HG03196 (cell line): Measurements from ENCODE around the gene SEC31B.

Experiments
- ATAC-seq: cut with Tn5 transposase; IDR thresholded peaks from one replicate; pipeline ENCODE4 v1.9.1; 2021; ENCODE audit not compliant: unreplicated experiment

Gene SEC31B

GRCh38 chr10:100528921-100529474, 9.3 kb upstream of the SEC31B start:
- ATAC-seq = peak; percentile 8

GRCh38 chr10:100528123-100528886, 8.6 kb upstream of the SEC31B start:
- ATAC-seq = no peak

GRCh38 chr10:100524638-100525037, 5.0 kb upstream of the SEC31B start:
- no peak for ATAC-seq

- no peak for ATAC-seq
Measured at GRCh38 chr10:100524206-100524605, 4.5 kb upstream of the SEC31B start.

- ATAC-seq = no peak
Measured at GRCh38 chr10:100522945-100523344, 3.3 kb upstream of the SEC31B start.

DNA sequence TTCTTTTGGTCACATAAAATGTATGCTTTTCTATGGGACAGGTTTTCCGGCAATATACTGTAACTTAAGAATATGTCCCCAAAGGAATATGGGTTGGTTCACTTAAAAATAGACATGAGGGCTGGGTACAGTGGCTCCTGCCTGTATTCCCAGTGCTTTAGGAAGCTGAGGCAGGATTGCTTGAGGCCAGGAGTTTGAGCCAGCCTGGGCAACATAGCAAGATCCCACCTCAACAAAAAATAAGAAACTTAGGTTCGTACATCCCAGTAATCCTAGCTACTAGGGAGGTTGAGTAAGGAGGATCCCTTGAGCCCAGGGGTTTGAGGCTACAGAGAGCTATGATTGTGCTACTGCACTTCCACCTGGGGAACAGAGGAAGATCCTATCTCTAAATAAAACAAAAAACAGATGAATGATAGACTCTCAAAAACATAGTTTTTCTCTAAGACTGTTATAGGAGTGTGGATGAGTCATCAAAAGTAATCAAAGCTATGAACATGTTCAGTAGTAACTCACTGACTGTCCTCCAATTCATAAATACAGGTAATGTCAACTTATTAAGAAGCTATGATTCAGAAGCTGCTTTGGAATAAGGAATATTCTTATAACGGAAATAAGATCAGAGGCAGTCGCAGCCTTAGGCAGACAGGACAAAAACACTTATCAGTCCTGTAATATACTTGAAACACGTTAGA, 2.6 kb upstream of the SEC31B start:
- ATAC-seq = no peak

- no peak for ATAC-seq
Measured at GRCh38 chr10:100520811-100521210, 1.1 kb upstream of the SEC31B start.

DNA sequence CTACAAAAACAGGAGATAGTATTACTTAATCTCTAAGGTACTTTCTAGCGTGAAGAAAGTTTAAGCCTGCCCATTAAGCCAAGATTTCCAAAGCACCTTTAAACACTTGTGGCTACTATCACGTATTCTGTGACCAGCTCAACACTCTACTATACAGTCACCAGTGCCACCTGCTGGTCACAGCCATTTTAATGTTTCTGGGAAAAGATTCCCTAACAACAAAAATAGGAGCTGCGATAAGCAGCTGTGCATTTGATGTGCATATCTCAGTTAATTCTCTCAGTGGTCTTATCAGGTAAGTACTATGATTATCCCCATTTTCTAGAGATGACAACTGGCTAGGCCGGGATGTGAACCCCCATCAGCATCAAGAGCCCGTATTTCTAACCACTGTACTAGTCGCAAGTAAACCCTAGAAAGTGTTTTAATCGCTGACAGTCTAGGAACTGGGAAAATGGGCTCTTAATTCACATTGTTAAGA, 860 bp downstream of the SEC31B start:
- no peak for ATAC-seq

DNA sequence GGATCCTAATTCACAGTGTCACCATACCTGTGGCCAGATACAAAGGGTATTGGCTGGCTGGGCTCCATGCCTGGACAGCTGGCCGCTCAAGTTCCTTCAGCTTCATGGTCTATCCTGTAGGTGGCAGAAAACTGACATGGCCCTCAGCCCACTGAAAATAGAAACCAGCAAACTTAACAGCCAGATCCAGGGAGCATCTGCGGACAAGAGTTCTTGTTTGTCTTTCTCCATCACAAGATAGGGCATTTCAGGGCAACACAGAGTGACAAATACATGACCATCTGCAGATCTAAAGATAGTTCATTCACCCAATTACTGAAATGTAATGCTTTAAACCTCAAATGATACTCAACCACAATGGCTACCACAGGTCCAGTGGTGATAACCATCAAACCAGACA, 2.8 kb downstream of the SEC31B start:
- no peak for ATAC-seq

DNA sequence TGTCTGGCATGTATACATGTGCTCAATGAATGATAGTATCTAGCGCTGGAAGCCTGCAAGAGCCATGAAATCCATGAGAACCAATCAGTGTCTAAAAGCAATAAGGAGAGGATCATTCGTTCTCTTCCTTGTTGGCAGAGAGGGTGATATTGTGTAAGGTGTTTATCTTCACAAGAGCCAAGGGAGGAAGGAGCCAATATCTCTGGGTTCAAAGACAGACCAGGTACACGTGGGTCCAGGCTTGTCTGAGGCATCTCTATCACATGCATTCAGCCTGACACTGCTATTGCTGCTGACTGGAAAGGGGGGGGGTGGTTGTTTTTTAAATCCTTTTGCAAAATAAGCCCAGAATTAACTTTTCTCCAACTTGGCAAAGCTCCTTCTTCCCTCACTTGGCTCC, 4.0 kb downstream of the SEC31B start:
- ATAC-seq = no peak

DNA sequence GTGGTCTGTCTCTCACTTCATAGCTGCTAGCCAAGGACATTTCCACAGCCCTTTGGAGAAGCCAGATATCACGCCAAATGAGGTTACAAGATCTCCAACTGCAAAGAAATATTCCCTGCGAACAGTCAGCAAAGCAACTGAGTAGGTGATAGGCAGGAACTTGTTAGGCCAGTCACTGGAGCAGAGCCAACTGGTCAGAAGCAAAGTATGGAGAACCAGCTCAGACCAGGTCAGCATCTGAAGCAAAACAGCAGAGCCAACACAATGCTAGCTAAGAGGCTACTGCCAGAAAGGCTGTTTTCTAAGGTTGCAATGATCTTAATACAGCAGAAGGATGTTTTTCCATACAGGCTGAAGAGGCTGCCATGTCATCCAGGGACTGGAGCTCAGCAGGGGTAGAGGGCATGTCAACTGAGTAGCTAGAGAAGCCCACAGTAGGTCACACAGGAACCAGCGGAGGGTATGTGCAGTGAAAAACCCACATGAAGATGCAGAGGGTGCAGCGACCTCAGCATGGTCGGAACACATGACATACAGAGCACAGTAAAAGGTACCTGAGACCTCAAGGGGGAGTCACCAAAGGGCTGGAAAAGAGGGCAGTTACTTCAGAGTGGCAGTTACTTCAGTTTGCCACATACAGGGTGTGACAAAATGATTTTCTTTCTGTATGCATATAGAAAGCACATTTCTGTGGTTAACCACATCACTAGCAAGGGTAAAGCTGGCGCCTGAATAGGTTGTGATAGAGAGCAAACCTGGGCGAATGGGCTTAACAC, 8.9 kb downstream of the SEC31B start:
- ATAC-seq = no peak

GRCh38 chr10:100509241-100509840, 10.3 kb downstream of the SEC31B start:
- ATAC-seq = no peak

- ATAC-seq = no peak
Measured at GRCh38 chr10:100508691-100509150, 10.9 kb downstream of the SEC31B start.

GRCh38 chr10:100508266-100508665, 11.4 kb downstream of the SEC31B start:
- ATAC-seq = no peak

DNA sequence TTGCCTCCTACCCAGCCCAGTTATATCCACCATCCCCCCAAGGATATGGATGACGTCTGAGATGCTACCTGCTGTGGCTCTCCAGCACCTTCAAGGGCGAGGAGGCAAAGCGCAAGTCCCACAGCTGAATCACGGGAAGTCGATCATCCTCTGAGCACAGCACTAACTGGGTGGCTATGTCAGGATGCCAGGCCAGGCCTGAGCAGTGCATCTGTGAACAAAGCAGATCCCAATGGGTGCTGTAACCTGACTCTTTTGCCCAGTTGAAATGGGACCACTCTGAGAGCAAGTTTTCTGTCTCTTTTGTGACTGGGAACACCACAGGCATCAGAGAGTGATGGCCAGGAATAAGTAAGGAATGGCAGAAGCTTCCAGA, 12.3 kb downstream of the SEC31B start:
- ATAC-seq = no peak

- ATAC-seq = no peak
Measured at GRCh38 chr10:100506596-100507356, 12.9 kb downstream of the SEC31B start.

GRCh38 chr10:100505164-100505563, 14.5 kb downstream of the SEC31B start:
- ATAC-seq = no peak

DNA sequence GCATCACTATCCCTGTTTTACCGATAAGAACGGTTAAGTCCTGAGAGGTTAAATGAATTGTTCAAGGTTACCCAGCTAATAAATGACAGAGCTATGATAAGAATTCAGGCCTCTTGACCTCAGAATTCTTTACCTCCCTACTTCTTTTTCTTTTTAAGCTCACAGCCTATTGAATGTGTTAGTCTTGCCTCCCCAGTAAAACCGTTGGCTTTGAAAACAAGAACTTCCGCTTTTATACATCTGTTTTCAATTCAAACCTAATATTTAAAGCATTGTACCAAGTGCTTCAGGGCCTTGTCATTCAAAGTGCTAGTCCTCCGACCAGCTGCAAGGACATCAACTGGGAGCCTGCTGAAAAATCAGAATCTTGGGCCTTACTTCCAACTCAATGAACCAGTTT, 15.6 kb downstream of the SEC31B start:
- ATAC-seq = no peak

DNA sequence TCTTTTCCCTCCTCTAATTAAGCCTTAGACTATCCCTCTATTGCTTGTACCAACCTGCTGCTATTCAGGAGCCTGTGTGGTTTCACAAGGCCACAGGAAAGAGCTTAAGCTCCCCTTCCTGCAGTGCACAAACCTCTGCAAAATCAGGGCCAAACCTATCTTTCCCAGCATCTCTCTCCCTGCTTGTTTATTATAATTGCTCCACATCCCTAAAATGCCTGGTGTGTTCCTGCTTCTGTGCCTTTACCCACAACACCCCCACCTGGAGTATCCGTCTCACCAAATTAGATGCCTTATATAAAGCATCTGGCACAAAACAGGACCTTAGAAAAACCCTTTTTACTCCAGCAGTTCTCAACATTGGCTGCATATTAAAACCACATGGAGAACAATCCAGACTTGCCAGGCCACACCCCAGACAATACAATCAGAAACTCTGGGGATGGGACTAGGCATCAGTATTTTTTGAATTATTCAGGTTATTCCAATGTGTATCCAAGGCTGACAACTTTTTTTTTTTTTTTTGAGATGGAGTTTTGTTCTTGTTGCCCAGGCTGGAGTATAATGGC, 16.7 kb downstream of the SEC31B start:
- no peak for ATAC-seq

- no peak for ATAC-seq
Measured at GRCh38 chr10:100501423-100501822, 18.2 kb downstream of the SEC31B start.
